AG09319 (cell line): Measurements from ENCODE around the gene FYB1.
"Not testable (repeated sequence)": the region's sequence is repeated elsewhere in the genome, so short reads cannot be mapped to it uniquely, and the experiment has no call there.

Experiments
- DNase-seq: peaks from one replicate; pipeline ENCODE4 v3.0.0-alpha.2; 2010; ENCODE audit warnings: low read depth; ENCODE audit errors: extremely low read depth
- TF ChIP-seq, protein P1 (sequence below): IDR thresholded peaks from 2 replicates; pipeline ENCODE4 v1.5.1; 2011; ENCODE audit warnings: low read depth, mild to moderate bottlenecking, inconsistent platforms, low read length, moderate library complexity

The FYB1 gene

DNA sequence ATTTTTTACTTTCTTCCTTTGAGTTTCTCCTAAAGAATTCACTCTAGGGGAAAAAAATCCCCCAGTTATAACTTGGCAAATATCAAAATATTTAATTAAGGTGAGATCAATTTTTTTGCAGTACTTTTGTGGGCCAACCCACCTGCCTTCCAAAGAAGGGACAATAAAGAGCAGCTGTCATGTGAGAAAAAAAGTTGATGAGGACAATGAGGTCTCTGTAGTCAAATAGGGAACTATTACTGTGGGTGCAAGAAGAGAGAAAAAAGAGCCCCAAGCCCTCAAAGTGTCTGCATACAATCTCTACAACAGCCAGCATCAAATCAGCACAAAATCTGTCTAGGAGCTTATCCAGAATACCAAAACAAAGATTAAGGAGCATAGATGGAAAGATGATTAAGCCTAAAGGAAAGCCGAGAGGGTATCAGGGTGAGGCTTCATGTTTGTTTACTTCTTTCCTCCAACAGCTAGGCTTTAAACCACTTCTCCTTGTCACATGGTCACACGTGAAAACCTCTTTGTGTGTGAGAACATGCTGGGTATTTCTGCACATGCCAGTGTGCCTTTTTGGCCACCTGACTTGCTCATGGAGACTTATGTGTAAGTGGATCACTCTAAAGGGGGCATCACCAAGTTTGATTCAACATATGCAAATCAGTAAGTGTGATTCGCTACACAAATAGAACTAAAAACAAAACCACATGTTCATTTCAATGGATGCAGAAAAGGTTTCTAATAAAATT lies 19.2 kb upstream of the FYB1 start:
- no peak for DNase-seq
- TF ChIP-seq, protein P1, sequence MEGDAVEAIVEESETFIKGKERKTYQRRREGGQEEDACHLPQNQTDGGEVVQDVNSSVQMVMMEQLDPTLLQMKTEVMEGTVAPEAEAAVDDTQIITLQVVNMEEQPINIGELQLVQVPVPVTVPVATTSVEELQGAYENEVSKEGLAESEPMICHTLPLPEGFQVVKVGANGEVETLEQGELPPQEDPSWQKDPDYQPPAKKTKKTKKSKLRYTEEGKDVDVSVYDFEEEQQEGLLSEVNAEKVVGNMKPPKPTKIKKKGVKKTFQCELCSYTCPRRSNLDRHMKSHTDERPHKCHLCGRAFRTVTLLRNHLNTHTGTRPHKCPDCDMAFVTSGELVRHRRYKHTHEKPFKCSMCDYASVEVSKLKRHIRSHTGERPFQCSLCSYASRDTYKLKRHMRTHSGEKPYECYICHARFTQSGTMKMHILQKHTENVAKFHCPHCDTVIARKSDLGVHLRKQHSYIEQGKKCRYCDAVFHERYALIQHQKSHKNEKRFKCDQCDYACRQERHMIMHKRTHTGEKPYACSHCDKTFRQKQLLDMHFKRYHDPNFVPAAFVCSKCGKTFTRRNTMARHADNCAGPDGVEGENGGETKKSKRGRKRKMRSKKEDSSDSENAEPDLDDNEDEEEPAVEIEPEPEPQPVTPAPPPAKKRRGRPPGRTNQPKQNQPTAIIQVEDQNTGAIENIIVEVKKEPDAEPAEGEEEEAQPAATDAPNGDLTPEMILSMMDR = no peak

DNA sequence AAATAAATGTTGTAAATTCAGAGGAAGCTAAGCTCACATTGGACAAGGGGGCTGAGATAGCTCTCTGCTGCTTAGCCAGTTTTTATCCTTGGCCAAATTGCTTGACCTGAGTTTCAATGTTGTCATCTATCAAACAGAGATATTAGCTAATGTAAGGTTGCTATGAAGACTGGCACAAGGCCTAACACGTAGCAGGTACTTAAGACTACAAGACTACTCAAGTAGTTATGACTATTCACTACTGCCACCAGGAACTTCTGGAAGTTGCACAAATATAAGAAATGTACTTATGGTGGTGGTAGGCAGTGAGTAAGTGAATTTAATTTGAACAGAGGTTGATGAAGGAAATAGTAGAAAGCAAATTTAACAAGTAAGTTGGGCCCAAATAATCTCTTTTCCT lies 17.4 kb upstream of the FYB1 start:
- TF ChIP-seq, protein P1 = no peak
- DNase-seq = no peak

DNA sequence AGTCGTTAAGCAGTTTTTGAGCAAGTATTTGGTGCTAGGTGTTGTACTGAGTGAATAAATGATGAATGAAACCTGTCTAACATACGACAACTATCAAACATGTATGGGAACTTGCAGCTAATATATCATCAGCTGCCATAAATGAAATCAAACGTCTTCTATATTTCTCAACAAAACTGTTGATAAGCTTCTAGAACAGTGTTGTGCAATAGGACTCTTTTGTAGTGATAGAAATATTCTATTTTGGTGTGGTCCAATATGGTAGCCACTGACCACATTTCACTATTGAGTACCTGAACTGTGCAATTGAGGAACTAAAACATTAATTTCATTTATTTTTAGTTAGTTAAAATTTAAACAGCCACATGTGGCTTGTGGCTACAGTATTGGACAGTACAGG lies 16.3 kb upstream of the FYB1 start:
- TF ChIP-seq, protein P1 = no peak
- DNase-seq = no peak

DNA sequence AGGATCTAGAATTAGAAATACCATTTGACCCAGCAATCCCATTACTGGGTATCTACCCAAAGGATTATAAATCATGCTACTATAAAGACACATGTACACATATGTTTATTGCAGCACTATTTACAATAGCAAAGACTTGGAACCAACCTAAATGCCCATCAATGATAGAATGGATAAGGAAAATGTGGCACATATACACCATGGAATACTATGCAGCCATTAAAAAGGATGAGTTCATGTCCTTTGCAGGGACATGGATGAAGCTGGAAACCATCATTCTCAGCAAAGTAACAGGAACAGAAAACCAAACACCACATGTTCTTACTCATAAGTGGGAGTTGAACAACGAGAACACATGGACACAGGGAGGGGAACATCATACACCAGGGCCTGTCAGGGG lies 15.1 kb upstream of the FYB1 start:
- DNase-seq = not testable (repeated sequence)

DNA sequence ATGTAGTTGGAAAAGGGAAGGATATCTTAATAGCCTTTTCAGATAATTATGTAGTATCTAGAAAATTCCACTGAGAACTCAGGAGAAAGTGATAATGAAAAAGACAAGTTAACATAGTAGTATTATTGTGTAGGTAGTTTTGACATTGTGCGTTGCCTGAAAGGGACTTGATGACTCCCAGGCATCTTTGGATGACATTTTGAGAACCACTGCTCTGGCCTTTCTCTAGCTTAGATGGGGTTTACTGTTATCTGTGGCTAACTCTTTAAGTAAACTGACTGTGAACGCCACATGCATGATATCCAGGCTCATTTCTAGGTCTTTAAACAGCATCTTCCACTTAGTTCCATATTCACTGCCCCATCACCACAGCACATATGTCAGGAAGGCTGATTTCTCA lies 14.4 kb upstream of the FYB1 start:
- no peak for DNase-seq
- TF ChIP-seq, protein P1 = no peak

DNA sequence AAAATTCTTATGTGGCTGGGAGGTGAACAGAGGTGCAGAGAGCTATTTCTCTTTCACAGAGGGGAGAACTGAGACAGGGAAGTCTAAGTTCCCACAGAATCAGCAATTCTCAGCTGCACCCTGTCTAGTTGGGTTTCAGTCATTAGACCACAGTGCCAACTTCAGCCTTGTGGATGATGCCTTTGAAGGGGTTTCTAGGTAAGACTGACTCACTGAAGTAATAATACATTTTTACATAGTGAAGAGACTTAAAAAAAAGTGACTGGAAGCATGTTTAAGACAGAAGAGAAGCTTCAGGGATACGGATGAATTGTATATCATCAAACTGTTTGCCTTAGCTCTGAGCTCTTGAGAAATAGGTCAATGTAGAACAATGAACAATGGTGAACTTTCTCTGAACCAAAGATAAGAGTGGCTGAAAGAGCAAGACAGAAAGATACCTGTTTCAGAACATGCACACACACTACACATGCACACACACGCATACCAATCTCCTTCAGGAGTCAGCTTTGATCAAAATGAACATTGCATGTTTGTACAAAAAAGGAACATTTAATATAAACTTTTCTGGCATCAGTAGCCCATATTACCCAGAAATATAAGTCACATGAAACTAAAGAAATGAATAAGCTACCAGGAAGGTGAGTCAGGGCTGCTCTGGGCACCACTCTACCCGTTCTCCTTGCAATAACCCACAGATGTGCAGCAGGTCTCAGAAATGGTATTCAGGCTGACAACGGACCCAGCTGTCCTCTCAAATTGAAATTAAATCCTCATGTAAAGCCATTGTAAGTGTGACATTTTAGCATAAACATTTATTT lies 12.6 kb upstream of the FYB1 start:
- DNase-seq = no peak
- TF ChIP-seq, protein P1 = no peak

DNA sequence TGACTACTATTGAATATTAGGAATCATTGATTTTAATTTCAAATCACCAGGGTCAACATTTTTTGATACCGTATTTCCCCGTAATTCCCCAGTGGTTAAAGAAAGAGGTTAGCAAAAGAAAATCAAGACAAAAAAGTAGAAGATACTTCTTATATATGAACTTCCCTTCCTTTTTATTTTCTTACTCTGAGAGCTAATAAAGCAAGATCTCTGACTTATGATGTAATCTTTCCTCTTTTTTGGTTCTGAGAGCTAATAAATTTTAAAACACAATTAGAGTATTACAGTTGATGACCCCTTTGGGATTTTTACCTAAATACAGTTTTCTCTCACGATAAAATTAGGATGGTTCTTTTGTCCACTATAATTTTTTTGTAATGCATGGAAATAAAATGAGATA lies 9.2 kb upstream of the FYB1 start:
- TF ChIP-seq, protein P1 = no peak
- no peak for DNase-seq
